ENCODE measurements around the gene EP300. TPM values are rescaled to one million over a fixed set of nuclear protein-coding genes. Genes with fewer than 3 reads are reported as not detected.
"Not testable (repeated sequence)": the region's sequence is repeated elsewhere in the genome, so short reads cannot be mapped to it uniquely, and the experiment has no call there.

Gene EP300
- total RNA-seq, 2 donors from 2014 or later: 48.7 to 50.9 TPM

GRCh38 chr22:41127451-41127850, 35.1 kb downstream of the EP300 start:
- intact Hi-C loops (cut with DNase I): no loop called here
- peak; percentile 85 for DNase-seq (ENCODE audit: low spot score)

- DNase-seq (ENCODE audit: low spot score): no peak
- intact Hi-C loops (cut with DNase I): no loop called here
Observed at GRCh38 chr22:41128606-41129005, 36.2 kb downstream of the EP300 start.

- intact Hi-C loops (cut with DNase I): no loop called here
- no peak for DNase-seq (ENCODE audit: low spot score)
Observed at GRCh38 chr22:41132550-41132949, 40.2 kb downstream of the EP300 start.

- DNase-seq (ENCODE audit: low spot score): no peak
- intact Hi-C loops (cut with DNase I): no loop called here
Observed at GRCh38 chr22:41140365-41140957, 48.1 kb downstream of the EP300 start.

- intact Hi-C loops (cut with DNase I); DNase-seq (ENCODE audit: low spot score): not testable (repeated sequence)
Observed at GRCh38 chr22:41145921-41146320, 53.5 kb downstream of the EP300 start.

- intact Hi-C loops (cut with DNase I): no loop called here
- DNase-seq (ENCODE audit: low spot score): no peak
Observed at GRCh38 chr22:41146573-41146972, 54.2 kb downstream of the EP300 start.

- intact Hi-C loops (cut with DNase I): no loop called here
- no peak for DNase-seq (ENCODE audit: low spot score)
Observed at GRCh38 chr22:41147722-41148121, 55.3 kb downstream of the EP300 start.

GRCh38 chr22:41152902-41153301, 60.5 kb downstream of the EP300 start:
- intact Hi-C loops (cut with DNase I): no loop called here
- DNase-seq (ENCODE audit: low spot score): no peak

GRCh38 chr22:41157083-41157482, 64.7 kb downstream of the EP300 start:
- intact Hi-C loops (cut with DNase I): no loop called here
- DNase-seq (ENCODE audit: low spot score): no peak

- DNase-seq (ENCODE audit: low spot score): no peak
- intact Hi-C loops (cut with DNase I): no loop called here
Observed at GRCh38 chr22:41169157-41169556, 76.8 kb downstream of the EP300 start.

- no peak for DNase-seq (ENCODE audit: low spot score)
- intact Hi-C loops (cut with DNase I): no loop called here
Observed at GRCh38 chr22:41171996-41172395, 79.6 kb downstream of the EP300 start.

- intact Hi-C loops (cut with DNase I): no loop called here
- no peak for DNase-seq (ENCODE audit: low spot score)
Observed at GRCh38 chr22:41175546-41175945, 83.2 kb downstream of the EP300 start.

- intact Hi-C loops (cut with DNase I): no loop called here
- DNase-seq (ENCODE audit: low spot score): no peak
Observed at GRCh38 chr22:41177040-41177621, 84.7 kb downstream of the EP300 start.

- DNase-seq (ENCODE audit: low spot score): no peak
- intact Hi-C loops (cut with DNase I): no loop called here
Observed at GRCh38 chr22:41177622-41178424, 85.4 kb downstream of the EP300 start.

GRCh38 chr22:41178425-41178975, 86.1 kb downstream of the EP300 start:
- DNase-seq (ENCODE audit: low spot score): no peak
- intact Hi-C loops (cut with DNase I): no loop called here

GRCh38 chr22:41180362-41180761, 88.0 kb downstream of the EP300 start:
- DNase-seq (ENCODE audit: low spot score); intact Hi-C loops (cut with DNase I): not testable (repeated sequence)

- DNase-seq (ENCODE audit: low spot score): no peak
- intact Hi-C loops (cut with DNase I): no loop called here
Observed at GRCh38 chr22:41180926-41181325, 88.5 kb downstream of the EP300 start.

- intact Hi-C loops (cut with DNase I): no loop called here
- DNase-seq (ENCODE audit: low spot score): no peak
Observed at GRCh38 chr22:41181349-41182241, 89.2 kb downstream of the EP300 start.

GRCh38 chr22:41184679-41185078, 92.3 kb downstream of the EP300 start:
- no peak for DNase-seq (ENCODE audit: low spot score)
- intact Hi-C loops (cut with DNase I): no loop called here
